SK-N-SH (cell line): ENCODE data around the gene IFITM1.

Source experiments
- CHD2 ChIP-seq: fragments of 150-350 bp; IDR thresholded peaks from 2 replicates; pipeline ENCODE4 v1.6.1; 2018; ENCODE audit warnings: low read length; ENCODE audit not compliant: partially characterized antibody
- CTCF ChIP-seq: fragments of 200-600 bp; sonication (generic); IDR thresholded peaks from 2 replicates; pipeline ENCODE4 v1.6.1; 2017; ENCODE audit warnings: antibody characterized with exemption, mild to moderate bottlenecking, moderate library complexity
- EP300 ChIP-seq, 2 experiments: IDR thresholded peaks; 2 replicates each; pipeline versions ENCODE4 v1.4.0 to v1.6.1; 2012; ENCODE audit warnings: borderline replicate concordance in 1 of 2, low read depth in 1 of 2, low read length in 1 of 2
- FOXM1 ChIP-seq: IDR thresholded peaks from 2 replicates; pipeline ENCODE4 v1.4.0; 2012; ENCODE audit warnings: low read depth, mild to moderate bottlenecking
- GABPA ChIP-seq: IDR thresholded peaks from 2 replicates; pipeline ENCODE4 v1.4.0; 2012; ENCODE audit warnings: low read depth, mild to moderate bottlenecking
- JUND ChIP-seq: IDR thresholded peaks from 2 replicates; pipeline ENCODE4 v1.4.0; 2012
- MXI1 ChIP-seq: IDR thresholded peaks from 2 replicates; pipeline ENCODE4 v1.6.1; 2012; ENCODE audit warnings: mild to moderate bottlenecking, low read depth, low read length, improper control_type of control experiment
- YY1 ChIP-seq: IDR thresholded peaks from 2 replicates; pipeline ENCODE4 v1.4.0; 2012; ENCODE audit warnings: low read depth, mild to moderate bottlenecking

- TF ChIP-seq GABPA, result no peak
- TF ChIP-seq CHD2, result no peak
- no peak for TF ChIP-seq EP300 (IDR thresholded peaks at IDR 0.05; ENCODE audit: borderline replicate concordance in 1 of 2, low read depth in 1 of 2, low read length in 1 of 2)
- no peak for TF ChIP-seq JUND
- no peak for TF ChIP-seq YY1
- TF ChIP-seq FOXM1, result no peak
- no peak for TF ChIP-seq CTCF
- no peak for TF ChIP-seq MXI1
Observed at GRCh38 chr11:356610-357009, 42.8 kb downstream of the IFITM1 start.
